NCI-H2081 treated with DMSO at 0.1 percent for 48 hours (cell line): ENCODE results near the gene PIAS3.
"Not testable (repeated sequence)": the region's sequence is repeated elsewhere in the genome, so short reads cannot be mapped to it uniquely, and the experiment has no call there.

Experiments used
- DNase-seq: peaks from one replicate; lab custom pipeline; 2025; lab: John Stamatoyannopoulos, UW

PIAS3 gene

DNA sequence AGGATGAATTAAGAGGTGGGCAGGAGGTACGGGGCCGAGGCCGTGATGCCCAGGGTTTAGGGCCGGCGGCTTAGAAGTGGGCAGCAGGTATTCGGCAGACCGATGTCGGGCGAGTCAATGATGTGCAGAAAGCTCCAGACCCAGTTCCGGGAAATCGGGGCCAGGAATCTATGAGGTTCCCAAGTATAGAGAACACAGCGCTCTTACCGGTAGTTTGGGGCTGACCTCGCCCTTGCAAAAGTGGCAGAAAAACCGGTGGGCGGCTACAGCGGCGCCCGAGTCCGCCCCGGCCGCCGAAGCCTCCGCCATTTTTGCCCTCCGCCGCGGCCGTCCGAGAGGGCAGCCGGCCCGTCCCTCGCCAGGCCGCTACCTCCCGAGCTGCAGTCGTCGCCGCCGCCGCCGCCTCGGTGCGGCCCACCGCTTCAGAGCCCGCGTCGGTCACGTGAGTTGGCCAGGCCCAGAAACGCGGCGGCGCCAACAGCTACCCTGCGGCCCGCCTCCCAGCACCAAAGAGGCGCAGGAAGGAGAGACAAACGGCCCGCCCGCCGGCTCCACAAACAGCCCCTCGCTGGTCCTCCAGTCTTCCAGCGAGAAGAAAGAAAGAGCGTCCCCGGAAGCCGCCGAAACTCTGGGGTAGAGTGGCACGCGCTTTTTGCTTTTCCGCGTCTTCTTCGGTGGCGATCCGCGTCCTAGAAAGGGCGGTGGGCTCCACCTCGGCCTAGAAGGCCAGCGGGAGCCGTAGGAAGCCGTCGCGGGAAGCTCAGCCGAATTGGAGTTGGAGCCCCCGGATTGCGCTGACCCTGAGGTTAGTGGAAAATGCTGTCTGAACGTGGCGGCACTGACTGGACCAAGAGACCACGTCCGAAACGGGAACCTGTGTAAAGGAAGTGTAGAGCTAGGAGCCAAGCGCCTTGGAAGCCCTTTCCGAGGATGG lies 35.0 kb downstream of the PIAS3 start, which contains the start of the genes POLR3C and RNF115:
POLR3C (plus strand) TSS at position 636 of the 934 bp plus-strand sequence. CDS start 1,577 bp downstream, outside the sequence.
RNF115 (minus strand) TSS at position 531 of the 934 bp plus-strand sequence; CDS start at position 309, 222 bp downstream.
- DNase-seq, result peak; percentile 88

- not testable (repeated sequence) for DNase-seq
Observed at GRCh38 chr1:145822779-145823331, 36.0 kb downstream of the PIAS3 start.

GRCh38 chr1:145818095-145818494 lies 40.8 kb downstream of the PIAS3 start:
- DNase-seq, result not testable (repeated sequence)

DNA sequence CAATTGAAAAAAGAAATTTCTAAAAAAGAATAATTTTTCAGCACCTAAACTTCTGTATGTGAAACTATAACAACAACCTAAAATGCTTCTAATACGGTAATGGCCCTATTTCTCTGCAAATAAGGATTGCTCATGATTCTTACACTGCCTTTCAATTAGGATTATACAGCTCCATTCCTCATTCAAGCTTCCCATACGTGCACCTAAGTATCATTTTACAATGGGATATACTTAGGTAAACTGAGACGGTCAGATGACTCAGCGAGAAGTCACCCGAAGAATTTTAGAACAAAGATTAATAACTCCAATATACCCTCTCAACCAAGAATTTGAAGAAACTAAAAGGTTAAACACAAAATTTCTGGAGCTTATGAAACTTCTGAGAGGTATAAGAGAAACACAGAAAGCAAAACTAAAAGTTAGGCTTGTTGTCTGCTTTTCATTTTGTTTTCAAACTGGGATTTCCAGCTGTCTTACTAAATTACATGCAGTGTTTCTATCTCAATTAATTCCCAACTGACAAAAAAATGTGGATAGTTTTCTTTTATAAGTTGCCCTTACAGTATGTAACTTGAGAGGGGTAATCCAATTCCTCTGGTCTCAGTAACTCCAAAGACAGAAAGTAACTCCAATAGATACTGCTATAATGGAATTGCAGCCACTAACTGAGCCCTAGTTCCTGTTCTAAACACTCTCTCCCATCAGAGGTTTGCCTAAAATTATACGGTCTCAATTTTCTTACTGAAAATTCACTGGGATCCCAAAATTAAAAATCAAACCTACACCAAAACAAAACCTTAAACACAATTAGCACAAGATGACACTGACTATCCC lies 45.7 kb downstream of the PIAS3 start:
- not testable (repeated sequence) for DNase-seq

GRCh38 chr1:145806844-145807243 lies 52.0 kb downstream of the PIAS3 start:
- no peak for DNase-seq

DNA sequence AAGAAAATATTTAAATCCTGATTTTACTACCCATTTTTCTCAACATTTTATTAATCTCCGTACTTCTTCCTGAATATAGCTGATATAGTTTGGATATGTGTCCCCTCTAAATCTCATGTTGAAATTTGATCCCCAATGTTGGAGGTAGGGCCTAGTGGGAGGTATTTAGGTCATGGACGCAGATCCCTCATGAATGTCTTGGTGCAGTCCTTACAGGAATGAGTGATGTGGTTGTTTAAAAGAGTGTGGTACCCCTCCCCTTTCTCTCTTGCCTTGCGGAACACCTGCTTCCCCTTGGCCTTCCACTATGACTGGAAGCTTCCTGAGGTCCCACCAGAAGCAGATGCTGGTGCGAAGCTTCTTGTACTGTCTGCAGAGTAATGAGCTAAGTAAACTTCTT lies 52.5 kb downstream of the PIAS3 start:
- DNase-seq, result no peak

DNA sequence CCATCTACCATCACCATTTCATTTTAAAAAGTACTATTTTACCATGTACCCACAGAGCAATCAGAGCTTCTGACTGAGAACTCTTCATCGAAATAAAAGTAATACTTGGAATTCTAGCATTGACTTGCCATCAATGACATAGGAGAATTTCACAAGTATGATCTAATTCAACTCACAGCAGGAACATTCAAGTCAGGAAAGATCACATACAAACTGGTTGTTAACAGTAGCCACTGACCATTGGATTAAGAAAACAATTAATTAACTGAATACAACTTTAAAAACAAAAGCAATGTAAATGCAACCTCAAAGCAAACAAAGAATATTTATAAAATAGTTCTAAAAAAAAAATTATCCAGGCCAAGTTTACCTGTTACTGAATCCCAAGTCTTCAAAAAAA lies 53.8 kb downstream of the PIAS3 start:
- no peak for DNase-seq

- no peak for DNase-seq
Observed at GRCh38 chr1:145804235-145805045, 54.4 kb downstream of the PIAS3 start.

DNA sequence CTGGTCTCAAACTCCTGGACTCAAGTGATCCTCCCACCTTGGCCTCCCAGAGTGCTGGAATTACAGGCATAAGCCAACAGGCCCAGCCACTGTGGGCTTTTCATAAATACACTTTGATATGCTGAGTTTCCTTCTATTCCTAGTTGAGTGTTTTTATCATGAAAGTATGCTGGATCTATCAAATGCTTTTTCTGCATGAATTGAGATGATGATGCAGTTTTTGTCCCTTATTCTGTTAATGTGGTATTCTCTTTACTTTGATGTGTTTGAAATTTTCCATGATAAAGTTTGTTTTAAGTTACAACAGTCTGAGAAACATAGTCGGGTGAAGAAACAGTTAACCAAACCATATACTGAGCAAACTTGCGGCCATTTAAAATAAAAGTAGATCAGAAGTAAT lies 59.1 kb downstream of the PIAS3 start:
- DNase-seq, result no peak
